ENCODE results near the gene TMEM91.

GRCh38 chr19:41355035-41355434 is 21.3 kb upstream of the TMEM91 start:
- no peak for TF ChIP-seq EZH2 (IDR thresholded peaks at IDR 0.05; ENCODE audit: borderline replicate concordance, insufficient read depth, low read depth, low read length, poor library complexity, severe bottlenecking)
- no peak for TF ChIP-seq CTCF (IDR thresholded peaks at IDR 0.05)

Measured in B cell (primary cell).